K562 (cell line): Measurements from ENCODE around the gene CLCN6. TPM values are rescaled to one million over a fixed set of nuclear protein-coding genes. Genes with fewer than 3 reads are reported as not detected.

ENCODE experiments used
- BCOR ChIP-seq: fragments of 450-650 bp; IDR thresholded peaks from 2 replicates; pipeline ENCODE4 v1.6.1; 2016
- CC2D1A ChIP-seq: fragments of 450-650 bp; IDR thresholded peaks from 2 replicates; pipeline ENCODE4 v1.6.1; 2017; ENCODE audit warnings: mild to moderate bottlenecking
- CXXC5 ChIP-seq: fragments of 250-450 bp; sonication (Bioruptor Pico); IDR thresholded peaks from 2 replicates; pipeline ENCODE4 v1.8.0; 2022; ENCODE audit warnings: inconsistent platforms, mild to moderate bottlenecking, moderate library complexity
- EP300 ChIP-seq: IDR thresholded peaks from 2 replicates; pipeline ENCODE4 v1.6.1; 2012; ENCODE audit warnings: low read length, improper control_type of control experiment
- HSF4 ChIP-seq: fragments of 250-450 bp; sonication (Bioruptor Pico); IDR thresholded peaks from 2 replicates; pipeline ENCODE4 v2.1.2; 2022; ENCODE audit warnings: mild to moderate bottlenecking, moderate library complexity, borderline replicate concordance
- KDM2B ChIP-seq: fragments of 250-450 bp; sonication (Bioruptor Pico); IDR thresholded peaks from 2 replicates; pipeline ENCODE4 v1.8.0; 2021; ENCODE audit warnings: mild to moderate bottlenecking, moderate library complexity
- PPARD ChIP-seq: fragments of 250-450 bp; sonication (Bioruptor Pico); IDR thresholded peaks from 2 replicates; pipeline ENCODE4 v1.8.0; 2022; ENCODE audit warnings: inconsistent platforms, mild to moderate bottlenecking, moderate library complexity
- RAD21 ChIP-seq, 2 experiments: fragments of 250-450 bp in 1 of 2; fragments of 450-650 bp in 1 of 2; sonication (Bioruptor Pico) in 1 of 2; formaldehyde crosslinking in 1 of 2; IDR thresholded peaks in 1 of 2; conservative IDR thresholded peaks in 1 of 2; 2 replicates each; pipeline versions ENCODE4 v1.4.0 to v1.8.0; 2020 to 2022; ENCODE audit warnings: mild to moderate bottlenecking in 2 of 2, moderate library complexity in 1 of 2
- RCOR1 ChIP-seq, 2 experiments: IDR thresholded peaks; 2 replicates each; pipeline ENCODE4 v1.6.1; 2012; ENCODE audit warnings: low read depth in 2 of 2, low read length in 2 of 2, borderline replicate concordance in 1 of 2, improper control_type of control experiment in 1 of 2
- SRF ChIP-seq, 2 experiments: fragments of 250-450, 450-650 bp in 1 of 2; sonication (Bioruptor Pico) in 1 of 2; sonication (generic) in 1 of 2; formaldehyde crosslinking; IDR thresholded peaks; 2 replicates each; pipeline versions ENCODE4 v1.5.0 to v1.5.1; 2020 to 2022; ENCODE audit warnings: mild to moderate bottlenecking in 1 of 2, missing genetic modification reagents in 1 of 2
- TAF7 ChIP-seq: fragments of 450-650 bp; IDR thresholded peaks from 2 replicates; pipeline ENCODE4 v1.6.1; 2016; ENCODE audit warnings: missing genetic modification characterization, missing compliant biosample characterization
- TBL1XR1 ChIP-seq, 2 experiments: IDR thresholded peaks; 2 replicates each; pipeline ENCODE4 v1.6.1; 2012; ENCODE audit warnings: improper control_type of control experiment in 2 of 2, low read length in 2 of 2, mild to moderate bottlenecking in 1 of 2
- TBP ChIP-seq: optimal IDR thresholded peaks from 2 replicates; pipeline ENCODE3; 2011; ENCODE audit warnings: low read depth, low read length, improper control_type of control experiment
- UBTF ChIP-seq, 2 experiments: IDR thresholded peaks; 2 replicates each; pipeline ENCODE4 v1.6.1; 2012; ENCODE audit warnings: improper control_type of control experiment in 2 of 2, low read depth in 2 of 2, low read length in 2 of 2, borderline replicate concordance in 1 of 2
- ZNF583 ChIP-seq: fragments of 250-450 bp; sonication (Bioruptor Pico); IDR thresholded peaks from 2 replicates; pipeline ENCODE4 v1.4.0; 2020
- ZNF592 ChIP-seq: fragments of 450-650 bp; IDR thresholded peaks from 2 replicates; pipeline ENCODE4 v1.6.1; 2017; ENCODE audit warnings: antibody characterized with exemption, mild to moderate bottlenecking
- ZNF668 ChIP-seq: fragments of 250-450 bp; sonication (Bioruptor Pico); IDR thresholded peaks from 2 replicates; pipeline ENCODE4 v1.8.0; 2022; ENCODE audit warnings: mild to moderate bottlenecking, inconsistent platforms
- polyA plus RNA-seq, 8 experiments: library from polyadenylated mRNA; depleted of rRNA in 4 of 8; stranded (reverse) in 5 of 8; unstranded in 3 of 8; fragments of >200 nt; fragmentation: Nextera tagmentation in 2 of 8; fragmentation: Illumina TruSeq in 1 of 8; extraction: Ambion mirVana in 2 of 8; extraction: Trizol in 1 of 8; gene quantifications; 2 replicates each; pipeline versions ENCODE4 v1.2.1 to v1.2.3, GENCODE V29; 2011 to 2014; ENCODE audit warnings: inconsistent platforms in 1 of 8, missing spikeins in 1 of 8
- total RNA-seq, 7 experiments: library from RNA; depleted of rRNA in 6 of 7; stranded (reverse); fragments of >200 nt in 6 of 7; fragmentation: Illumina TruSeq in 2 of 7; extraction: Trizol in 2 of 7; gene quantifications; 2 replicates each; pipeline versions ENCODE4 v1.2.1 to v1.2.3, GENCODE V29; 2011 to 2021; ENCODE audit warnings: low replicate concordance in 1 of 7
- TF ChIP-seq, protein P1 (sequence below), 3 experiments: IDR thresholded peaks in 2 of 3; conservative IDR thresholded peaks in 1 of 3; 2 replicates each; pipeline ENCODE4 v1.5.1; 2011 to 2012; ENCODE audit warnings: low read length in 3 of 3, mild to moderate bottlenecking in 3 of 3, control low read depth in 2 of 3, improper control_type of control experiment in 1 of 3, inconsistent platforms in 1 of 3, low read depth in 1 of 3, mixed read lengths in 1 of 3, moderate library complexity in 1 of 3; ENCODE audit not compliant: insufficient read depth in 2 of 3

CLCN6 gene
- total and polyA plus RNA-seq, 9 of the 15 experiments (the other 6 are each of a cell fraction or from before 2014, with no cell fraction given) = 2.0 to 21.8 (median 13.6) TPM

GRCh38 chr1:11881749-11882441 is 75.9 kb downstream of the CLCN6 start (continued):
- TF ChIP-seq, protein P1, sequence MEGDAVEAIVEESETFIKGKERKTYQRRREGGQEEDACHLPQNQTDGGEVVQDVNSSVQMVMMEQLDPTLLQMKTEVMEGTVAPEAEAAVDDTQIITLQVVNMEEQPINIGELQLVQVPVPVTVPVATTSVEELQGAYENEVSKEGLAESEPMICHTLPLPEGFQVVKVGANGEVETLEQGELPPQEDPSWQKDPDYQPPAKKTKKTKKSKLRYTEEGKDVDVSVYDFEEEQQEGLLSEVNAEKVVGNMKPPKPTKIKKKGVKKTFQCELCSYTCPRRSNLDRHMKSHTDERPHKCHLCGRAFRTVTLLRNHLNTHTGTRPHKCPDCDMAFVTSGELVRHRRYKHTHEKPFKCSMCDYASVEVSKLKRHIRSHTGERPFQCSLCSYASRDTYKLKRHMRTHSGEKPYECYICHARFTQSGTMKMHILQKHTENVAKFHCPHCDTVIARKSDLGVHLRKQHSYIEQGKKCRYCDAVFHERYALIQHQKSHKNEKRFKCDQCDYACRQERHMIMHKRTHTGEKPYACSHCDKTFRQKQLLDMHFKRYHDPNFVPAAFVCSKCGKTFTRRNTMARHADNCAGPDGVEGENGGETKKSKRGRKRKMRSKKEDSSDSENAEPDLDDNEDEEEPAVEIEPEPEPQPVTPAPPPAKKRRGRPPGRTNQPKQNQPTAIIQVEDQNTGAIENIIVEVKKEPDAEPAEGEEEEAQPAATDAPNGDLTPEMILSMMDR (IDR thresholded peaks at IDR 0.05 in 2 of 3, conservative IDR thresholded peaks at IDR 0.05 in 1 of 3; ENCODE audit: insufficient read depth in 2 of 3, low read depth in 1 of 3, low read length in 3 of 3) = peak; percentile 50 to 73 (median 65)
- no peak for TF ChIP-seq TAF7 (tag)
- peak; percentile 34; the same call in 1 of the 2 replicates for TF ChIP-seq ZNF668 (CRISPR knock-in tag)
- peak; percentile 86 for TF ChIP-seq BCOR
- peak; percentile 21; the same call in 1 of the 2 replicates for TF ChIP-seq CC2D1A
- TF ChIP-seq PPARD (CRISPR knock-in tag) = no peak
- no peak for TF ChIP-seq UBTF (IDR thresholded peaks at IDR 0.05; ENCODE audit: borderline replicate concordance in 1 of 2, low read depth in 2 of 2, low read length in 2 of 2)
- 0 out of 2 replicates have a peak, but pooled peaks have one; percentile 3 for TF ChIP-seq CXXC5
- peak; percentile 26 to 63; a peak in 3 of 4 replicates for TF ChIP-seq RAD21 (CRISPR knock-in tag; conservative IDR thresholded peaks at IDR 0.05 in 1 of 2, IDR thresholded peaks at IDR 0.05 in 1 of 2)
- TF ChIP-seq TBP = peak; percentile 1
- TF ChIP-seq ZNF592 = peak; percentile 1
- no peak for TF ChIP-seq ZNF583 (CRISPR knock-in tag)
- no peak for TF ChIP-seq HSF4
- TF ChIP-seq TBL1XR1 (IDR thresholded peaks at IDR 0.05; ENCODE audit: low read length in 2 of 2) = peak in 1 of 2 experiments; percentile 30; a peak in 1 of 4 replicates
- no peak for TF ChIP-seq KDM2B (CRISPR knock-in tag)
- peak in 1 of 2 experiments; percentile 79; a peak in 2 of 4 replicates for TF ChIP-seq RCOR1 (IDR thresholded peaks at IDR 0.05; ENCODE audit: borderline replicate concordance in 1 of 2, low read depth in 2 of 2, low read length in 2 of 2)
- TF ChIP-seq SRF (CRISPR knock-in tag; IDR thresholded peaks at IDR 0.05) = peak; percentile 36 to 83; a peak in 2 of 4 replicates
- TF ChIP-seq EP300 = peak; percentile 33; the same call in 1 of the 2 replicates
